Astrocyte (in vitro differentiated cells and primary cell): ENCODE results near the gene KRTAP2-2.

Experiments
- EZH2 ChIP-seq: IDR thresholded peaks from 2 replicates; pipeline ENCODE4 v1.6.1; 2012; ENCODE audit warnings: mild to moderate bottlenecking, low read length, inconsistent platforms; ENCODE audit not compliant: insufficient read depth
- TF ChIP-seq, protein P1 (sequence below): IDR thresholded peaks from 2 replicates; pipeline ENCODE4 v1.5.1; 2011; ENCODE audit warnings: low read depth, mild to moderate bottlenecking, inconsistent platforms, low read length, moderate library complexity; ENCODE audit not compliant: insufficient read depth

DNA sequence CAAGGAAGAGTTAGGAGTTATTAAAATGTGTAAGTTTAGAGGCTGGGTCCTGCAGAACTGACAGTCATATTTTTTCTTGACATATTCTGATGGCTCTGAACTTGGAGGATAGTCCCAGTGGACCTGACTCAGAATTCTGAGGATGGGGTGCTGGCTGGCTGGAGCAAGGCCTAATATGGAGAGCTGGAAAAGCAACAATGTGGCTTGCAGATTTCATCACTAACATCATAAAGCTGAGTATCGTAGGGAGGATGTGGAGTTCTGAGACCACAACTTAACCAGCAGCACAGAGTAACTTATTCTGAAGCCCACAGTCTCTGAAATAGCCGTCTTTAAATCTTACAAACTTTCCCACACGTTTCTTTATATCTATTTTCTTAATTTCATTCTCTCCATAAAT, 30.3 kb downstream of the KRTAP2-2 start:
- TF ChIP-seq EZH2 = no peak
- TF ChIP-seq, protein P1, sequence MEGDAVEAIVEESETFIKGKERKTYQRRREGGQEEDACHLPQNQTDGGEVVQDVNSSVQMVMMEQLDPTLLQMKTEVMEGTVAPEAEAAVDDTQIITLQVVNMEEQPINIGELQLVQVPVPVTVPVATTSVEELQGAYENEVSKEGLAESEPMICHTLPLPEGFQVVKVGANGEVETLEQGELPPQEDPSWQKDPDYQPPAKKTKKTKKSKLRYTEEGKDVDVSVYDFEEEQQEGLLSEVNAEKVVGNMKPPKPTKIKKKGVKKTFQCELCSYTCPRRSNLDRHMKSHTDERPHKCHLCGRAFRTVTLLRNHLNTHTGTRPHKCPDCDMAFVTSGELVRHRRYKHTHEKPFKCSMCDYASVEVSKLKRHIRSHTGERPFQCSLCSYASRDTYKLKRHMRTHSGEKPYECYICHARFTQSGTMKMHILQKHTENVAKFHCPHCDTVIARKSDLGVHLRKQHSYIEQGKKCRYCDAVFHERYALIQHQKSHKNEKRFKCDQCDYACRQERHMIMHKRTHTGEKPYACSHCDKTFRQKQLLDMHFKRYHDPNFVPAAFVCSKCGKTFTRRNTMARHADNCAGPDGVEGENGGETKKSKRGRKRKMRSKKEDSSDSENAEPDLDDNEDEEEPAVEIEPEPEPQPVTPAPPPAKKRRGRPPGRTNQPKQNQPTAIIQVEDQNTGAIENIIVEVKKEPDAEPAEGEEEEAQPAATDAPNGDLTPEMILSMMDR = no peak
